HTERT RPE-1 (cell line): ENCODE data around the gene LYPD3.
"Not testable (repeated sequence)": the region's sequence is repeated elsewhere in the genome, so short reads cannot be mapped to it uniquely, and the experiment has no call there.

Experiments
- in situ Hi-C: fragments of 300-500 bp; cut with MboI; formaldehyde crosslinking; loops from 4 replicates; pipeline ENCODE4 v1.14.3; 2020; ENCODE audit warnings: low sequenced_read_pairs

LYPD3 gene

GRCh38 chr19:43462785-43463380 is 2.5 kb downstream of the LYPD3 start:
- in situ Hi-C loops = no loop called here

GRCh38 chr19:43462383-43462782 is 3.0 kb downstream of the LYPD3 start:
- in situ Hi-C loops = no loop called here

GRCh38 chr19:43461303-43461702 is 4.1 kb downstream of the LYPD3 start:
- in situ Hi-C loops = no loop called here

DNA sequence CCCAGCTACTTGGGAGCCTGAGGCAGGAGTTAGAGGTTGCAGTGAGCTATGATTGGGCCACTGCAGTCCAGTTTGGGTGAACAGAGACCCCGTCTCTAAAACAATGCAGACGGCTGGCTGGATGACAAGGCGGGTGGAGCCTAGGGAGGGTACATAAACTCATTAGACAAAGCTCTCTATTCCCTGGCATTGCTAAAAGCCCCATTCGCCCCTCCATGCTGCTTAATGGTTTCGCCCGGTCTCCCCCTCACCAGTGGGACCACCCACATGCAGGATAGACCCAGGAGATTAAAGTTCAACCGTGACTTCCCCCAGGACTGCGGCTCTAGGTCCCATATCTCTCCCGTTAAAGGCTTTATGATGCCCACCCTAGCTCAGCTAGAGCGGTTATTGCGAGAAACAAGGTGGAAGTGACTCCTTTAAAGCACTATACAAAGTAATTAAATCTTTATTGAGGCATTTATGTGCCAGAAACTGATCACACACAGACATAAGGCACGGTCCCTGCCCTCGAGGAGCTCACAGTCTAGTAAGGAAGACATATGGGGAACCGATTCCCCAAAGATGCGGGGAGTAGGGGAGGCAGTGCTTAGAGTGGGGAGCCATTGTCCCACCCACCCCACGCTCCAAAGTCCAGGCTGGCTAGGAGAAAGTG is 4.9 kb downstream of the LYPD3 start:
- in situ Hi-C loops = no loop called here

- in situ Hi-C loops = no loop called here
These were observed 7.6 kb downstream of the LYPD3 start for GRCh38 chr19:43457809-43458208.

DNA sequence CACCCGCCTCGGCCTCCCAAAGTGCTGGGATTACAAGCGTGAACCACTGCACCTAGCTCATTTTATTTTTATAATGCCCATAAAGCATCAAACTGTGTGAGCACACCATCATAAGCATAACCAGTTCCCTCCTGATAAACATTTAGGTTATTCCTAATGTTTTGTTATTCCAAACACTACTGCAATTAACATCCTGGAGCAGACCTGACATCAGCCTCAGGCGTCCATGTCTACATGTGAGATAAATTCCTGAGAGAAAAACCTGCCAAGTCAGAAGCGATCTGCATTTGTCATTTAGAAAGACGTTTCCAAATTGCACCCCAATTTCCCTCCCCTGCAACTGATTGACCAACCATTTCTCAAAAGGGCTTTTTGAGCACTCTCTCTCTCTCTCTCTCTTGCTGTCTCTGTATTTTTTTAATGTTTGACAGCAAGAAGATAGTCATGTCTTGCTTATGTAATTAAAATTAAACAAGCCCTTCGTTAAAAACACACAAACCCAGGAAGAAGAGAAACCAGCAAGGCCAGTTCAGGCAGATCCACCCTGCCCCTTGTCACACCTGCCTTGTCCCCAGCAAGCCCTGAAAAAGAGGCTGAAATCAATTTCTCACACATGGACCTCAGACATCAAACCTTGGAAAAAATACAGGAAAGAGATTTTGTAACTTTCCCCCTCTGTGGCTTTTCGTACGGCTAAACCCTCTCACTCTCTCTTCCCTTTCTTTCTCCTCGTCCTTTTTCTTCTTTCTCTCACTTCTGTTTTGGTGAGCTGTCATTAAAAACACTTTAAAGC is 9.9 kb downstream of the LYPD3 start:
- in situ Hi-C loops = no loop called here

DNA sequence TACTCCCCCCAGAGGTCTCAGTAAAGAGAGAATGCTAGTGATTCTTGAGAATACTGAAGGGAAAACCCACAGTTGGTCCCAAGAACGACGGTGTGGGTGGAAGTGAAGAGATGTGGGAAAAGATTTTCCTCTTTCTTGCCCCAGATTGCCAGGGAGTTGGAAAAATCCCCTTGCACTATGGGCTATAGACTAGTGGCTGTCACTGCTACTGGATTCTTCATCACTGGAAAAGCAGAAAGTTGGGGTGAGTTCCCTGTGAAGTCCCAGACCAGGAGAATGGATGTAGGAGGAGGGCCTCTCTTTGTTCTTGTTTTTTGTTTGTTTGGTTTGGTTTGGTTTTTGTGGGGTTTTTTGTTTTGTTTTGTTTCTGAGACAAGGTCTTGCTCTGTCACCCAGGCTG is 11.4 kb downstream of the LYPD3 start:
- in situ Hi-C loops = no loop called here

- in situ Hi-C loops = no loop called here
These were observed 12.8 kb downstream of the LYPD3 start for GRCh38 chr19:43452582-43452981.

- in situ Hi-C loops = no loop called here
These were observed 14.8 kb downstream of the LYPD3 start for GRCh38 chr19:43450545-43450997.

DNA sequence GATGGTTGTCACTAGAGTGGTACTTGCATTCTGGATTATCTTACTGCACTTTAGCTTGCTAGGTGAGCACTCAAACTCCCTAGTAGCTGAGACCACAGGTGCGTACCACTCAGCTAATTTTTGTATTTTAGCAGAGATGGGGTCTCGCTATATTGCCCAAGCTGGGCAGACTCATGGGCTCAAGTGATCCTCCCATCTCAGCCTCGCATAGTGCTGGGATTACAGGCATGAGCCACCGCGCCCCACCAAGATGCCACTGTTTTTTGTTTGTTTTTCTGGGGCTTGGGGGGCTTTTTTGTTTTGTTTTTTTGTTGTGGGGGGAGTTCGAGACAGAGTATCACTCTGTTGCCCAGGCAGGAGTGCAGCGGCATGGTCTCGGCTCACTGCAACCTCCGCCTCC is 17.8 kb downstream of the LYPD3 start:
- in situ Hi-C loops = no loop called here

GRCh38 chr19:43446746-43447489 is 18.5 kb downstream of the LYPD3 start:
- in situ Hi-C loops = no loop called here

- in situ Hi-C loops = no loop called here
These were observed 20.0 kb downstream of the LYPD3 start for GRCh38 chr19:43445426-43445825.

- in situ Hi-C loops = no loop called here
These were observed 20.7 kb downstream of the LYPD3 start for GRCh38 chr19:43444531-43445287.

- in situ Hi-C loops = not testable (repeated sequence)
These were observed 21.3 kb downstream of the LYPD3 start for GRCh38 chr19:43444091-43444490.

DNA sequence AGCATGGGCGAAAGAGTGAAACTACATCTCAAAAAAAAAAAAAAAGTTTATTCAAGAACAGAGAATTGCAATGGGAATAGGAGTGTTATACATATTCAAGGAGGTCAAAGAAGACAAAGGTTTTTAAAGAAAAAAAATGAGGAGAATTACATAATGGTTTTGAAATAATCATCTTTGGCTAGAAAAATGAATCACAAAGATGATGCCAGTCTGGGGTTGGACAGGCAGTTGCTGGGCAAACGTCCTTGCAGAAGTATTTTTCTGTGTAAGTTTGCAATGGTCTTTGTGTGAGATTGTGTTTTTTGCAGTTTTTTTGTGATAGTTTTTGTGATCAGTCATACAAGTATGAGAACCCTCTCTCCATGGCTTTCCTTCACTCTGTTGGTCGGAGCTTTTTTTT is 23.7 kb downstream of the LYPD3 start:
- in situ Hi-C loops = no loop called here

DNA sequence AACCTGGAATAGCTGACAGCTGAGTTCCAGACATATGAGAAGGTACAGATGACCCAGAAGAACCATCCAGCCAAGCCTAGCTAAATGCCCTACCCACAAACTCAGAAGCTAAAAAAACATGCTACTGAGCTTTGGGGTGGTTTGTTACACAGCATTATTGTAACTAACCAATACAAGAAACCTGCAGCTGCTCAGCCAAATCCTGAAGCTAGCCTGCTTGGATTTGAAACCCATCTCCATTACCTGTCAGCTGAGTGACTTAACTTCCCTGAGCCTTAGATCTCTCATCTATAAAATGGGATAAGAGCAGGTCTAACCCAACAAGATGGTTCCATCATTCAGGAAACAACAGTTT is 25.7 kb downstream of the LYPD3 start:
- in situ Hi-C loops = no loop called here

DNA sequence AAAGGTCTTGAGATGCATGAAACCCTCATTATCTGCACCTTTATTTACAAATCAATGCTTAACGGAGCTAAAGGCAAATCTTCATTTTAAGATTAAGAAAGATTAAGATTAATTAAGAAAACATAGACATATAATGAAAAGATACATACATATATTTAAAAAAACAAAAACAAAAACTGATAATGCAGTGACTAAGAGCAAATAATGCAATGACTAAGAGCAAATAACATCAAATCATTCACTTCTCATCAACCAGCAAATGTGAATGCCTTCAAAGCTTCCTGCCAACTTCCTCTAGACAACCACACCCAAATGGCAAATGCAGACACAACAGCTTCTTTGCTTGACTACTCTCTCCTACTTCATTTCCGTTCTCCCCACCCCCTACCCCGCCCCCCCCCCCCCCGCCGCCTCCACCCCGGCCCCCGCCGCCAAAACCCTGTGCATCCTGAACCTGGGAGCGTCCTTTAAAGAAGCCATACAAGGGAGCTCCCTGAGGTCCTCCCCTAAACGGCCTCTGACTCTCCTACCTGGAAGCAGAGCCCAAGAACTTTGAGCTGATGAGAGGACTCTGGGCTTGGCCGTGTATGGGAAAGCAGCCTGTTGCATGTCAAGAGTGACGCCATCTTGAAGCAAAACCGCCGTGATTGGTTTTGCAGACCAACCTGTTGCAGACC is 26.2 kb downstream of the LYPD3 start:
- in situ Hi-C loops = no loop called here

GRCh38 chr19:43438291-43439031 is 26.9 kb downstream of the LYPD3 start:
- in situ Hi-C loops = no loop called here

GRCh38 chr19:43437712-43438111 is 27.7 kb downstream of the LYPD3 start:
- in situ Hi-C loops = no loop called here
